Thyroid gland (tissue), 4 donors: ENCODE measurements around the gene DENND4C. TPM values are rescaled to one million over a fixed set of nuclear protein-coding genes. Genes with fewer than 3 reads are reported as not detected.
"Not testable (repeated sequence)": the region's sequence is repeated elsewhere in the genome, so short reads cannot be mapped to it uniquely, and the experiment has no call there.

Experiments used
- DNase-seq, 2 donors: peaks; one replicate each; pipeline ENCODE4 v3.0.0-alpha.2; 2019
- H3K27ac ChIP-seq, 3 donors: fragments of 200-600 bp; sonication (generic); 1 replicate in 2 of 3; 2 replicates in 1 of 3; pipeline ENCODE4 v1.5.1; 2016 to 2019; ENCODE audit warnings: mild to moderate bottlenecking in 1 of 3, moderate library complexity in 1 of 3
- H3K27me3 ChIP-seq: fragments of 200-600 bp; sonication (generic); one replicate; pipeline ENCODE4 v1.5.1; 2019
- H3K36me3 ChIP-seq, 2 donors: fragments of 200-600 bp; sonication (generic); one replicate each; pipeline ENCODE4 v1.5.1; 2016 to 2019
- H3K4me1 ChIP-seq, 2 donors: fragments of 200-600 bp; sonication (generic); one replicate each; pipeline ENCODE4 v1.5.1; 2017 to 2019
- H3K4me3 ChIP-seq, 3 donors: fragments of 200-600 bp; sonication (generic); replicated peaks in 1 of 3; 1 replicate in 2 of 3; 2 replicates in 1 of 3; pipeline ENCODE4 v1.5.1; 2016; ENCODE audit warnings: mild to moderate bottlenecking in 1 of 3
- H3K9me3 ChIP-seq: fragments of 200-600 bp; sonication (generic); one replicate; pipeline ENCODE4 v1.5.1; 2017
- POLR2A ChIP-seq, 2 donors: fragments of 450-650 bp; IDR thresholded peaks; one replicate each; pipeline ENCODE4 v1.6.1; 2017; ENCODE audit warnings: antibody characterized with exemption in 2 of 2, mild to moderate bottlenecking in 2 of 2, moderate library complexity in 1 of 2
- WGBS, 2 donors: methylation state at CpG; one replicate each; pipeline ENCODE4 v1.1.5; 2017; 5-methylcytosine and 5-hydroxymethylcytosine counted together
- intact Hi-C: fragments of 100-400 bp; cut with DNase I; formaldehyde crosslinking; loops from one replicate; pipeline ENCODE4 v1.15.1; 2023
- total RNA-seq, 4 donors: library from RNA; depleted of rRNA; stranded (reverse); fragments of >200 nt; gene quantifications; one replicate each; pipeline ENCODE4 v1.2.3, GENCODE V29; 2016
- TF ChIP-seq, protein P1 (sequence below), 6 experiments: fragments of 200-600 bp in 3 of 6; fragments of 450-650 bp in 3 of 6; sonication (generic) in 3 of 6; IDR thresholded peaks; one replicate each; pipeline ENCODE4 v1.5.1; 2016 to 2019; ENCODE audit warnings: antibody characterized with exemption in 6 of 6, mild to moderate bottlenecking in 2 of 6, inconsistent platforms in 1 of 6, moderate library complexity in 1 of 6

The DENND4C gene
- total RNA-seq, 4 donors from 2014 or later = 99.5 to 135 (median 111) TPM

DNA sequence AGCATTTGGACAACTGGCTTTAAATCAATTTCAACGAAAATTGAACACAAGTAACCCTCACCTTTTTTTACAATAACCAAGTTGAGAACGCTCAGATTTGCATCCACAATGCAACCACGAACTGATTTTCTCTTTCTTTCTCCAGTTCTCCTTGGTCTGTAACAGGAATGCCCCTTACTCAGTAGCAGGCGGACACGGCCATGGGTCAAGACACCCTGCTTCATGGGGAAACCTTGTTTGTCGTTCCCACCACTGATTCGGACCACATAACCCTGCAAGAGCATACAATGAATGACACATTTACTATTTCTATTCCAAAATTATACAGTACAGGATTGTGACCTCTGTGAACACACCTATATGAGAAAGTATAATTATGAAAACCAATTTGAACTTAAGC lies 148.2 kb downstream of the DENND4C start:
- intact Hi-C loops = no loop called here
- Histone ChIP-seq H3K36me3 (peaks cover 36 to 43% of the 10 kb centered on the region in 2 donors), H3K9me3 (no peaks in the 10 kb centered on the region), H3K4me1 (peaks cover 7 to 9% of the 10 kb centered on the region in 2 donors), H3K27me3 (no peaks in the 10 kb centered on the region), H3K27ac (peak overlapping the region in 1 of 3 donors; percentile 93), H3K4me3 (no peak overlapping the region)
- 47 to 51% methylated on average over 7 of the region's 7 CpGs for WGBS, 2 donors
- TF ChIP-seq POLR2A (IDR thresholded peaks at IDR 0.05) = no peak
- TF ChIP-seq, protein P1, sequence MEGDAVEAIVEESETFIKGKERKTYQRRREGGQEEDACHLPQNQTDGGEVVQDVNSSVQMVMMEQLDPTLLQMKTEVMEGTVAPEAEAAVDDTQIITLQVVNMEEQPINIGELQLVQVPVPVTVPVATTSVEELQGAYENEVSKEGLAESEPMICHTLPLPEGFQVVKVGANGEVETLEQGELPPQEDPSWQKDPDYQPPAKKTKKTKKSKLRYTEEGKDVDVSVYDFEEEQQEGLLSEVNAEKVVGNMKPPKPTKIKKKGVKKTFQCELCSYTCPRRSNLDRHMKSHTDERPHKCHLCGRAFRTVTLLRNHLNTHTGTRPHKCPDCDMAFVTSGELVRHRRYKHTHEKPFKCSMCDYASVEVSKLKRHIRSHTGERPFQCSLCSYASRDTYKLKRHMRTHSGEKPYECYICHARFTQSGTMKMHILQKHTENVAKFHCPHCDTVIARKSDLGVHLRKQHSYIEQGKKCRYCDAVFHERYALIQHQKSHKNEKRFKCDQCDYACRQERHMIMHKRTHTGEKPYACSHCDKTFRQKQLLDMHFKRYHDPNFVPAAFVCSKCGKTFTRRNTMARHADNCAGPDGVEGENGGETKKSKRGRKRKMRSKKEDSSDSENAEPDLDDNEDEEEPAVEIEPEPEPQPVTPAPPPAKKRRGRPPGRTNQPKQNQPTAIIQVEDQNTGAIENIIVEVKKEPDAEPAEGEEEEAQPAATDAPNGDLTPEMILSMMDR (IDR thresholded peaks at IDR 0.05) = no peak
- no peak for DNase-seq

DNA sequence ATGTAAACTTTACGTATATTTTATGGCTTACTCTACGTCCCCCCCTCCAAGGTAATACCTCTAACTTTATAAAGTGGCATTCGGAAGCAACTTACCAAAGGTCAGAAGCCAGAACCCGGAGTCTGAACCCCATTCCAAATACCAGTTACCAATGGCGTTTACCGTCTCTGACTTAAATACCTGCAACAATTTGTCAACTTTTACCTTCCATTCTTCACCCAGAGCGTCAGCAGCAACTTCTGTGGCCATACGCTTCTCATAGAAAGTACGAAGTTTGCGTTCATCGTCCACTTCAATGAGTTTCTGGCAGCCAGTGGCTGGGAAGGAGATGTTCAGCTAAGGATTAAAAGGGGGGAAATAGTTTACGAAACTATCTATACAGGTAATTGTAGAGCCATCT lies 148.8 kb downstream of the DENND4C start:
- TF ChIP-seq, protein P1 (IDR thresholded peaks at IDR 0.05) = no peak
- no peak for TF ChIP-seq POLR2A (IDR thresholded peaks at IDR 0.05)
- intact Hi-C loops = no loop called here
- 9 to 14% methylated on average over 12 of the region's 12 CpGs for WGBS, 2 donors
- peak overlapping the region; percentile 49 to 89 (median 60) for H3K4me3 ChIP-seq
- no peaks in the 10 kb centered on the region for H3K27me3 ChIP-seq
- peak overlapping the region; percentile 93 for H3K27ac ChIP-seq
- no peak for DNase-seq
- H3K4me1 ChIP-seq = peaks cover 7 to 9% of the 10 kb centered on the region in 2 donors
- H3K36me3 ChIP-seq = peaks cover 34 to 37% of the 10 kb centered on the region in 2 donors
- H3K9me3 ChIP-seq = no peaks in the 10 kb centered on the region

DNA sequence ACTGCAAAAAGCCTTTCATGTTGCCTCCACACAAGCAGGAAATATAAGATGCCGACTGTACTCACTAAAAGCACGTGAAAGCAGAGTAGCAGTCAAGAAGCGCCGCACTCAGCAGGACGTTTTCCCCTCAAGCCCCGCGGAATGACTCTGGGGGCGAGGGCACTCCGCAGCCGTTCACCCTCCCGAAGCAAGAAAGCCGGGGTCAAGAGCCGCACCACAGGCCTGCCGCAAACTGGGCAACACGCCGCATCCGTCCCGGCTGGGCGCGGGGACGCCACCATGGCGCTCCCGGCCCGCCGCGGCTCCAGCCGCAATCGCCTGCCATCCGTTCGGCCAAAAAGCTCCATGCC lies 149.2 kb downstream of the DENND4C start:
- H3K4me1 ChIP-seq = peaks cover 7 to 9% of the 10 kb centered on the region in 2 donors
- H3K27ac ChIP-seq = peak overlapping the region; percentile 93
- intact Hi-C loops = no loop called here
- WGBS, 2 donors = 0 to 3% methylated on average over 7 to 9 of the region's 30 CpGs
- H3K36me3 ChIP-seq = peaks cover 30 to 33% of the 10 kb centered on the region in 2 donors
- peak overlapping the region; percentile 49 to 89 (median 60) for H3K4me3 ChIP-seq
- no peaks in the 10 kb centered on the region for H3K27me3 ChIP-seq
- TF ChIP-seq, protein P1 (IDR thresholded peaks at IDR 0.05) = no peak
- TF ChIP-seq POLR2A (IDR thresholded peaks at IDR 0.05) = no peak
- peak in 1 of 2 donors; percentile 37 for DNase-seq
- H3K9me3 ChIP-seq = no peaks in the 10 kb centered on the region

DNA sequence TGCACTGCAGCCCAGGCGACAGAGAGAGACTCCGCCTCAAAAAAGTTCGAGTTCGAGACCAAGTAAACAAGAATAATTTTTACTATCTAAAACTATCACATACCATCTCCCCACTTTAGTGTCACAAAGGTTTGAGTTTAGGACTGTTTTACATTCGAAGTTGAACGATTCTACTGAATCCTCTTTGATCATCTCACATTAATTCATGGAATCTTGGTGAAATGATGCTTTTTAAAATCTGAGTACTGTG lies 150.3 kb downstream of the DENND4C start:
- Histone ChIP-seq H3K27me3 (no peaks in the 10 kb centered on the region), H3K27ac (peak overlapping the region in 2 of 3 donors; percentile 93), H3K36me3 (peaks cover 20 to 22% of the 10 kb centered on the region in 2 donors), H3K4me1 (peaks cover 7 to 9% of the 10 kb centered on the region in 2 donors), H3K9me3 (no peaks in the 10 kb centered on the region), H3K4me3 (peak overlapping the region; percentile 49 to 89 (median 60))
- no peak for DNase-seq
- WGBS, 2 donors = 51 to 58% methylated on average over 6 of the region's 6 CpGs
- no peak for TF ChIP-seq POLR2A (IDR thresholded peaks at IDR 0.05)
- TF ChIP-seq, protein P1 (IDR thresholded peaks at IDR 0.05) = no peak
- intact Hi-C loops = no loop called here

- H3K27me3 ChIP-seq = no peaks in the 10 kb centered on the region
- TF ChIP-seq POLR2A (IDR thresholded peaks at IDR 0.05) = no peak
- TF ChIP-seq, protein P1 (IDR thresholded peaks at IDR 0.05) = no peak
- no peak overlapping the region for H3K4me3 ChIP-seq
- 96% methylated on average over 2 of the region's 2 CpGs for WGBS, 2 donors
- no peak for DNase-seq
- H3K36me3 ChIP-seq = peaks cover 12 to 13% of the 10 kb centered on the region in 2 donors
- H3K27ac ChIP-seq = no peak overlapping the region
- intact Hi-C loops = no loop called here
- H3K4me1 ChIP-seq = peaks cover 7 to 9% of the 10 kb centered on the region in 2 donors
- no peaks in the 10 kb centered on the region for H3K9me3 ChIP-seq
Observed at GRCh38 chr9:19381656-19382055, 151.2 kb downstream of the DENND4C start.

- DNase-seq, H3K36me3 ChIP-seq, H3K9me3 ChIP-seq, H3K4me3 ChIP-seq, H3K27ac ChIP-seq, intact Hi-C loops, H3K4me1 ChIP-seq, H3K27me3 ChIP-seq: not testable (repeated sequence)
- WGBS, 2 donors = 97 to 98% methylated on average over 14 of the region's 14 CpGs
Observed at GRCh38 chr9:19385212-19385611, 154.7 kb downstream of the DENND4C start.
